T-helper 1 cell treated with Interleukin-12 subunit alpha and Interleukin-12 subunit beta and Interleukin-4 antibody, amounts not matched to agents 30 μg/mL and 1 μg/mL, for 36 hours (primary cell): ENCODE data around the gene HMX1.

Experiments
- H3K27ac Mint-ChIP-seq: one replicate; pipeline ENCODE4 v1.8.0; 2021; ENCODE audit warnings: mild to moderate bottlenecking, mixed read lengths
- H3K27me3 Mint-ChIP-seq: one replicate; pipeline ENCODE4 v1.8.0; 2021; ENCODE audit warnings: low read depth, mixed read lengths
- H3K36me3 Mint-ChIP-seq: one replicate; pipeline ENCODE4 v1.8.0; 2021; ENCODE audit warnings: low read depth, mixed read lengths
- H3K4me1 Mint-ChIP-seq: one replicate; pipeline ENCODE4 v1.8.0; 2021; ENCODE audit warnings: low read depth, mixed read lengths
- H3K4me3 Mint-ChIP-seq: one replicate; pipeline ENCODE4 v1.8.0; 2021; ENCODE audit warnings: mild to moderate bottlenecking, moderate library complexity, mixed read lengths
- H3K9me3 Mint-ChIP-seq: one replicate; pipeline ENCODE4 v1.8.0; 2021; ENCODE audit warnings: mixed read lengths

The HMX1 gene

GRCh38 chr4:8904666-8905065 is 33.0 kb upstream of the HMX1 start:
- Mint-ChIP-seq H3K27me3 (no peaks in the 10 kb centered on the region), H3K9me3 (peaks cover 21% of the 10 kb centered on the region)

GRCh38 chr4:8904041-8904501 is 32.4 kb upstream of the HMX1 start:
- Mint-ChIP-seq H3K9me3 (peaks cover 21% of the 10 kb centered on the region), H3K36me3 (no peaks in the 10 kb centered on the region), H3K4me1 (no peaks in the 10 kb centered on the region), H3K4me3 (no peak overlapping the region), H3K27ac (no peak overlapping the region), H3K27me3 (no peaks in the 10 kb centered on the region)

More at GRCh38 chr4:8904666-8905065, 33.0 kb upstream of the HMX1 start:
- no peak overlapping the region for H3K4me3 Mint-ChIP-seq
- H3K4me1 Mint-ChIP-seq: no peaks in the 10 kb centered on the region
- H3K27ac Mint-ChIP-seq: no peak overlapping the region
- no peaks in the 10 kb centered on the region for H3K36me3 Mint-ChIP-seq

GRCh38 chr4:8901335-8901734 is 29.7 kb upstream of the HMX1 start:
- Mint-ChIP-seq H3K36me3 (no peaks in the 10 kb centered on the region), H3K4me1 (no peaks in the 10 kb centered on the region), H3K9me3 (peaks cover 21% of the 10 kb centered on the region), H3K4me3 (no peak overlapping the region), H3K27me3 (no peaks in the 10 kb centered on the region), H3K27ac (no peak overlapping the region)

GRCh38 chr4:8900588-8900987 is 28.9 kb upstream of the HMX1 start:
- H3K27me3 Mint-ChIP-seq: no peaks in the 10 kb centered on the region
- peaks cover 21% of the 10 kb centered on the region for H3K9me3 Mint-ChIP-seq
- no peaks in the 10 kb centered on the region for H3K36me3 Mint-ChIP-seq
- no peaks in the 10 kb centered on the region for H3K4me1 Mint-ChIP-seq
- no peak overlapping the region for H3K27ac Mint-ChIP-seq
- no peak overlapping the region for H3K4me3 Mint-ChIP-seq

- peaks cover 21% of the 10 kb centered on the region for H3K9me3 Mint-ChIP-seq
- H3K36me3 Mint-ChIP-seq: no peaks in the 10 kb centered on the region
These were observed 26.8 kb upstream of the HMX1 start for GRCh38 chr4:8898419-8898818.

GRCh38 chr4:8897251-8898167 is 25.9 kb upstream of the HMX1 start:
- no peak overlapping the region for H3K27ac Mint-ChIP-seq

More at GRCh38 chr4:8898419-8898818, 26.8 kb upstream of the HMX1 start:
- no peak overlapping the region for H3K4me3 Mint-ChIP-seq
- H3K27me3 Mint-ChIP-seq: peaks cover 13% of the 10 kb centered on the region
- H3K4me1 Mint-ChIP-seq: no peaks in the 10 kb centered on the region
- no peak overlapping the region for H3K27ac Mint-ChIP-seq

GRCh38 chr4:8896506-8896905 is 24.9 kb upstream of the HMX1 start:
- H3K36me3 Mint-ChIP-seq: no peaks in the 10 kb centered on the region
- no peak overlapping the region for H3K27ac Mint-ChIP-seq
- H3K27me3 Mint-ChIP-seq: peaks cover 18% of the 10 kb centered on the region
- no peak overlapping the region for H3K4me3 Mint-ChIP-seq
- H3K4me1 Mint-ChIP-seq: no peaks in the 10 kb centered on the region
- H3K9me3 Mint-ChIP-seq: peaks cover 10% of the 10 kb centered on the region

More at GRCh38 chr4:8897251-8898167, 25.9 kb upstream of the HMX1 start:
- Mint-ChIP-seq H3K9me3 (peaks cover 18% of the 10 kb centered on the region), H3K4me3 (no peak overlapping the region), H3K36me3 (no peaks in the 10 kb centered on the region), H3K27me3 (peaks cover 17% of the 10 kb centered on the region), H3K4me1 (no peaks in the 10 kb centered on the region)

GRCh38 chr4:8896071-8896470 is 24.4 kb upstream of the HMX1 start:
- H3K27me3 Mint-ChIP-seq: peaks cover 23% of the 10 kb centered on the region
- peaks cover 6% of the 10 kb centered on the region for H3K9me3 Mint-ChIP-seq

GRCh38 chr4:8895295-8895694 is 23.7 kb upstream of the HMX1 start:
- H3K27me3 Mint-ChIP-seq: peaks cover 28% of the 10 kb centered on the region
- no peaks in the 10 kb centered on the region for H3K36me3 Mint-ChIP-seq
- no peaks in the 10 kb centered on the region for H3K4me1 Mint-ChIP-seq
- peaks cover 4% of the 10 kb centered on the region for H3K9me3 Mint-ChIP-seq
- no peak overlapping the region for H3K27ac Mint-ChIP-seq
- no peak overlapping the region for H3K4me3 Mint-ChIP-seq

More at GRCh38 chr4:8896071-8896470, 24.4 kb upstream of the HMX1 start:
- Mint-ChIP-seq H3K27ac (no peak overlapping the region), H3K4me3 (no peak overlapping the region), H3K4me1 (no peaks in the 10 kb centered on the region), H3K36me3 (no peaks in the 10 kb centered on the region)

GRCh38 chr4:8894424-8894816 is 22.8 kb upstream of the HMX1 start:
- no peak overlapping the region for H3K4me3 Mint-ChIP-seq
- H3K27me3 Mint-ChIP-seq: peaks cover 35% of the 10 kb centered on the region
- H3K9me3 Mint-ChIP-seq: no peaks in the 10 kb centered on the region
- no peak overlapping the region for H3K27ac Mint-ChIP-seq
- no peaks in the 10 kb centered on the region for H3K4me1 Mint-ChIP-seq
- H3K36me3 Mint-ChIP-seq: no peaks in the 10 kb centered on the region

GRCh38 chr4:8893624-8894423 is 22.2 kb upstream of the HMX1 start:
- no peaks in the 10 kb centered on the region for H3K4me1 Mint-ChIP-seq
- no peaks in the 10 kb centered on the region for H3K9me3 Mint-ChIP-seq
- H3K36me3 Mint-ChIP-seq: no peaks in the 10 kb centered on the region
- peaks cover 41% of the 10 kb centered on the region for H3K27me3 Mint-ChIP-seq
- H3K27ac Mint-ChIP-seq: no peak overlapping the region
- no peak overlapping the region for H3K4me3 Mint-ChIP-seq

- Mint-ChIP-seq H3K4me3 (no peak overlapping the region), H3K27ac (no peak overlapping the region), H3K4me1 (no peaks in the 10 kb centered on the region), H3K36me3 (no peaks in the 10 kb centered on the region), H3K9me3 (no peaks in the 10 kb centered on the region), H3K27me3 (peaks cover 44% of the 10 kb centered on the region)
These were observed 21.6 kb upstream of the HMX1 start for GRCh38 chr4:8893227-8893623.

- Mint-ChIP-seq H3K36me3 (no peaks in the 10 kb centered on the region), H3K4me3 (no peak overlapping the region), H3K27ac (no peak overlapping the region), H3K27me3 (peaks cover 47% of the 10 kb centered on the region), H3K9me3 (no peaks in the 10 kb centered on the region), H3K4me1 (no peaks in the 10 kb centered on the region)
These were observed 21.1 kb upstream of the HMX1 start for GRCh38 chr4:8892556-8893226.
